Measurements from ENCODE around the gene CSPG5. TPM values are rescaled to one million over a fixed set of nuclear protein-coding genes. Genes with fewer than 3 reads are reported as not detected.

CSPG5 gene
- total RNA-seq, 4 donors from 2014 or later: 0.17 to 2.8 (median 0.98) TPM

GRCh38 chr3:47604145-47604544 is 25.5 kb upstream of the CSPG5 start:
- no peak for TF ChIP-seq CTCF (IDR thresholded peaks at IDR 0.05; ENCODE audit: low read depth)

- TF ChIP-seq CTCF (IDR thresholded peaks at IDR 0.05; ENCODE audit: low read depth): no peak
Measured at GRCh38 chr3:47603332-47603731, 24.7 kb upstream of the CSPG5 start.

GRCh38 chr3:47601281-47601680 is 22.6 kb upstream of the CSPG5 start:
- TF ChIP-seq CTCF (IDR thresholded peaks at IDR 0.05; ENCODE audit: low read depth): no peak

GRCh38 chr3:47594792-47595191 is 16.1 kb upstream of the CSPG5 start:
- TF ChIP-seq CTCF (IDR thresholded peaks at IDR 0.05; ENCODE audit: low read depth): no peak

- TF ChIP-seq CTCF (IDR thresholded peaks at IDR 0.05; ENCODE audit: low read depth): no peak
Measured at GRCh38 chr3:47592066-47592795, 13.6 kb upstream of the CSPG5 start.

- TF ChIP-seq CTCF (IDR thresholded peaks at IDR 0.05; ENCODE audit: low read depth): no peak
Measured at GRCh38 chr3:47590216-47590615, 11.6 kb upstream of the CSPG5 start.

GRCh38 chr3:47588587-47588986 is 9.9 kb upstream of the CSPG5 start:
- no peak for TF ChIP-seq CTCF (IDR thresholded peaks at IDR 0.05; ENCODE audit: low read depth)

All from subcutaneous adipose tissue (tissue), 4 donors.